Stimulated activated CD8-positive, alpha-beta memory T cell treated with anti-CD3 and anti-CD28 coated beads, Interleukin-7, amount 100 ng/mL, for 48 hours (primary cell): ENCODE results near the gene LRWD1.
"Not testable (repeated sequence)": the region's sequence is repeated elsewhere in the genome, so short reads cannot be mapped to it uniquely, and the experiment has no call there.

Experiments used
- DNase-seq, 2 donors: peaks; one replicate each; pipeline ENCODE4 v3.0.0-alpha.2; 2020; ENCODE audit warnings: low read depth in 1 of 2; ENCODE audit errors: extremely low read depth in 1 of 2

Gene LRWD1

GRCh38 chr7:102439963-102440795 lies 24.6 kb upstream of the LRWD1 start:
- DNase-seq = no peak

DNA sequence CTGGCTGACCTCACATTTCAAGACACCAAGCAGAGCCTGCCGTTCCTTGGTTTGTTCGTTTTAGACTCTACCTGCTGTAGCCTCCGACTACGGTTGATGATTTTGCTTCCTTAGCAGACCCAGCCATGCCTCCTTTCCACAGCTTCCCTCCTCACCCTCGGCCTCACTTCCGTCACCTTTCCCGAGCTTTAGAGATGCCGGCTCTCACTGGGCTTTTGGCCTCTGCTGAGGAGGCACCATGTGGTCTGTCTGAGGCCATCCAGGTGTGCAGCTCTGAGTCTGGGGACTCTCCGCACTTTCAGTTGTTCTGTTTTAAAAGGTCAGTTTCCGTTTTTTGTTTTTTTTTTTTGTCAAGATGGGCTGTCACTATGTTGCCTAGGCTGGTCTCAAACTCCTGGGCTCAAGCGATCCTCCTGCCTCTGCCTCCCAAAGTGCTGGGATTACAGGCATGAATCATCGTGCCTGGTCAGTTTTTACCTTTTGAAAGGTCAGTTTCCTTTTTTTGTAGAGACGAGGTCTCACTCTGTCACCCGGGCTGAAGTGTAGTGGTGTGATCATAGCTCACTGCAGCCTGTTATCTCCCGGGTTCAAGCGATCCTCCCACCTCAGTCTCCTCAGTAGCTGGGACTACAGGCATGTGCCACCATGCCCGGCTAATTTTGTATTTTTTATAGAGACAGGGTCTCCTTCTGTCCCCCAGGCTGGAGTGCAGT lies 19.7 kb upstream of the LRWD1 start:
- no peak for DNase-seq

- DNase-seq = no peak
Measured at GRCh38 chr7:102445674-102446071, 19.1 kb upstream of the LRWD1 start.

DNA sequence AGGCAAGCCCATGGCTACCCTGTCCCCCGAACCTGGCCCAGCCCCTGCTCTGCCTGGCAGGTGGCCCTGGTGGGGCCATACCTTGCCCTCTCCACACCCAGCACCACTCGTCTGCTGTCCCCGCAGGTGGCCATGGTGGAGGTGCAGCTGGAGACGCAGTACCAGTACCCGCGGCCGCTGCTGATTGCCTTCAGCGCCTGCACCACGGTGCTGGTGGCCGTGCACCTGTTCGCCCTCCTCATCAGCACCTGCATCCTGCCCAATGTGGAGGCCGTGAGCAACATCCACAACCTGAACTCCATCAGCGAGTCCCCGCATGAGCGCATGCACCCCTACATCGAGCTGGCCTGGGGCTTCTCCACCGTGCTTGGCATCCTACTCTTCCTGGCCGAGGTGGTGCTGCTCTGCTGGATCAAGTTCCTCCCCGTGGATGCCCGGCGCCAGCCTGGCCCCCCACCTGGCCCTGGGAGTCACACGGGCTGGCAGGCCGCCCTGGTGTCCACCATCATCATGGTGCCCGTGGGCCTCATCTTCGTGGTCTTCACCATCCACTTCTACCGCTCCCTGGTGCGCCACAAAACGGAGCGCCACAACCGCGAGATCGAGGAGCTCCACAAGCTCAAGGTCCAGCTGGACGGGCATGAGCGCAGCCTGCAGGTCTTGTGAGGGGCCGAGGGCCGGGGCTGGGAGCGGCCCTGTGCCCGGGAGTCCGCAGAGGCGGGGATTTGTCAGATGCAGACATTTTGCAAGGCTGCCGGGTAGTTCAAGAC lies 18.2 kb upstream of the LRWD1 start:
- DNase-seq = no peak

GRCh38 chr7:102447311-102447710 lies 17.5 kb upstream of the LRWD1 start:
- no peak for DNase-seq

DNA sequence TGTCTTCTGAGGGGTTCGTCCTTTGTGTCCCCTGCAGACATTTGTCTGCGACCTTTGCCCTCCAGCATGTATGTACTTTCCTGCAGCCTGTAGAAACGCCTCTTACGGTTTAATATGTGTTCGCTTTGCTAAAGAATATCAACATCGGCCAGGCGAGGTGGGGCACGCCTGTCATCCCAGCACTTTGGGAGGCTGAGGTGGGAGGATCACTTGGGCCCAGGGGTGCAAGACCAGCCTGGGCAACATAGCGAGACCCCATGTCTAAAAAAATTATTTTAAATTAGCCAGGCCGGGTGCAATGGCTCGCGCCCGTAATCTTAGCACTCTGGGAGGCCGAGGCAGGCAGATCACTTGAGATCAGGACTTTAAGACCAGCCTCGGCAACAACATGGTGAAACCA lies 15.6 kb upstream of the LRWD1 start:
- DNase-seq = no peak

- DNase-seq = no peak
Measured at GRCh38 chr7:102450242-102450641, 14.5 kb upstream of the LRWD1 start.

GRCh38 chr7:102451371-102452054 lies 13.3 kb upstream of the LRWD1 start:
- no peak for DNase-seq

- no peak for DNase-seq
Measured at GRCh38 chr7:102452451-102452850, 12.3 kb upstream of the LRWD1 start.

GRCh38 chr7:102453319-102453718 lies 11.5 kb upstream of the LRWD1 start:
- DNase-seq = no peak

GRCh38 chr7:102454468-102454867 lies 10.3 kb upstream of the LRWD1 start:
- no peak for DNase-seq

DNA sequence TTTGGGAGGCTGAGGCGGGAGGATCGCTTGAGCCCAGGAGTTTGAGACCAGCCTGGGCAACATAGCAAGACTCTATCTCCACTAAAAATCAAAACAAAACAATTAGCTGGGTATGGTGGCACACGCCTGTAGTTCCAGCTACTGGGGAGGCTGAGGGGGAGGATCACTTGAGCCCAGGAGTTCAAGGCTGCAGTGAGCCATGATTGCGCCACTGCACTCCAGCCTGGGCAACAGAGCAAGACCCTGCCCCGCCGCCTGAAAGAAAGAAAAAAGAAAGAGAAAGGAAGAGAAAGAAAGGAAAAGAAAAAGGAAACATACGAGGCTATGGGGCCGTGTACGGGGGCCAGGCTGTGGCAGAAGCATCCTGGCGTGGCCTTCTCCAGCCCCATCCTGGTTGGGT lies 9.9 kb upstream of the LRWD1 start:
- DNase-seq = not testable (repeated sequence)

- DNase-seq = no peak
Measured at GRCh38 chr7:102455596-102455995, 9.2 kb upstream of the LRWD1 start.

- no peak for DNase-seq
Measured at GRCh38 chr7:102456327-102456726, 8.5 kb upstream of the LRWD1 start.

- DNase-seq = no peak
Measured at GRCh38 chr7:102457352-102457924, 7.3 kb upstream of the LRWD1 start.

DNA sequence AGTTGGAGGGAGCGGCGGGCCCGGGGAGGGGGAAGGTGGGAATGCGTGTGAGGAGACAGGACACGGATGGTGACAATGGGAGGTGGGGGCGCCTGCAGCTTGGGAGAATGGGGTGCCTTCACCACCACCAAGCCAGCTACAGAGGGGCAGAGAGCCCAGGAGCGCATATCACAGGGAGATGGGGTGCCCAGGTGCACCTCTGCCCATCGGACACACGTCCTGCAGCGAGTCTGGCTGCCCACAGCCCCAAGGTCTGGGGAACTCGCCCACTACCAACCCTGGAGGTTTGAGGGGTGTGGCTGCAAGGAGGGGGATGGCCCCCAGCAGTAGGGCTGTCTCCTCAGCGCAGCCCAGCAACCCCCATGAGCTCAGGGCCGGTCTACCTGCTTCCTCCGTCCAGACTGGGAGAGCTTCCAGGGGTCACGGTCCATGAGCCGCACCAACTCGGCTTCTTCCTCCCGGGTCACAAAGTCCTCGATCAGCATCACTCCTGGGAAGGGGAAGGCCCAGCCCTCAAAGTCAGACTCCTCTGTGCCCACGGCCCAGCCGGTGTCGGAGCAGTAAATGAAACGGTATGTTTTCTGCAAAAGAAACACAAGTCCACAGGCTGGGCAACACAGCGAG lies 5.5 kb upstream of the LRWD1 start:
- no peak for DNase-seq

DNA sequence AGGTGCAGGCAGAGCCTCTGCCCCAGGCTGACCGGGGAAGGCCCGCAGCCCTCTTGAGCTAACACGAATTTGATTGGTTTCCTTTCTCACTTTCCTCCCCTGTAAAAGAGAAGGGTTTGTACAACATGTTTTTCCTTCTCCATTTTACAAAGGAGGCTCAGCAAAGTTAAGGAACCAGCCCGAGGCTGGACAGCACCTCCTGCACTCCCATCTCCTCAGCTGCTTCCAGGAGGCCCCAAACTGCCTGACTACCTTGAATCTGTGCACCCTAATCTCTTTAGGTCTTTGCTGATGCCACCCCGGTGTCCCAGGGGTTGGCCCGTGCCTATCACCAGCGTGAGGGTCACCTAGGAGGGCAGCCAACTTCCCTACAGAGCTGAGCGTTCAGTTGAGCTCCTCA lies 4.3 kb upstream of the LRWD1 start:
- no peak for DNase-seq

- no peak for DNase-seq
Measured at GRCh38 chr7:102463841-102464576, 775 bp upstream of the LRWD1 start.

DNA sequence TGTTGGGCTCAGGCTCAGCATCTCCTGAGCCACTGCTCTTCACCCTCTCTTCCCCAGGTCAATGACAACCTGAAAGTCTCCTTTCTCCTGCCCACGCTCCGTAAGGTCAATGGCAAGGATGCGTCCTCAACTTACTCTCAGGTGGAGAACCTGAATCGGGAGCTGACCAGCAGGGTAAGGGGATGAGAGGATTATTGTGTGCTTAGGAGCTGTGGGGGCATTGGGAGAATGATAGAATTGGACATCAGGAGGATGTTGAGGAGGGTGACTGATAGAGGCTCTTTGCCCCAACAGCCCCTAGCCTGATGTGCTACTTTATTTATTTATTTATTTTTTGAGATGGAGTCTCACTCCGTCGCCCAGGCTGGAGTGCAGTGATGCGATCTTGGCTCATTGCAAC lies 1.3 kb downstream of the LRWD1 start:
- DNase-seq = no peak
